ENCODE measurements around the gene NCF4. TPM values are rescaled to one million over a fixed set of nuclear protein-coding genes. Genes with fewer than 3 reads are reported as not detected.

Gene NCF4
- total and polyA plus RNA-seq, 11 donors: 1.9 to 33.3 (median 4.5) TPM

GRCh38 chr22:36846271-36846670, 14.5 kb upstream of the NCF4 start:
- no peak for TF ChIP-seq CTCF (IDR thresholded peaks at IDR 0.05)
- no peak for TF ChIP-seq POLR2A (IDR thresholded peaks at IDR 0.05)
- DNase-seq: no peak
- peaks cover 0 to 51% (median 11%) of the 10 kb centered on the region in 9 donors for H3K27me3 ChIP-seq

GRCh38 chr22:36846949-36847348, 13.9 kb upstream of the NCF4 start:
- DNase-seq (no peak), ATAC-seq (no peak)
- intact Hi-C loops (cut with DNase I): no loop called here
- 32 to 49% (median 41%) methylated on average over 6 of the region's 6 CpGs for WGBS, 4 donors
- no peak for TF ChIP-seq CTCF (IDR thresholded peaks at IDR 0.05)
- TF ChIP-seq POLR2A (IDR thresholded peaks at IDR 0.05): no peak
- H3K4me1 ChIP-seq: no peaks in the 10 kb centered on the region
- H3K36me3 ChIP-seq: no peaks in the 10 kb centered on the region
- H3K9me3 ChIP-seq: no peaks in the 10 kb centered on the region
- no peak overlapping the region for H3K4me3 ChIP-seq
- no peak overlapping the region for H3K27ac ChIP-seq
- H3K27me3 ChIP-seq: peaks cover 0 to 51% (median 11%) of the 10 kb centered on the region in 9 donors

More at GRCh38 chr22:36846271-36846670, 14.5 kb upstream of the NCF4 start:
- no peaks in the 10 kb centered on the region for H3K4me1 ChIP-seq
- H3K27ac ChIP-seq: no peak overlapping the region
- no peak overlapping the region for H3K4me3 ChIP-seq
- H3K36me3 ChIP-seq: no peaks in the 10 kb centered on the region
- ATAC-seq: no peak
- intact Hi-C loops (cut with DNase I): no loop called here
- WGBS, 4 donors: 58 to 62% (median 58%) methylated on average over 5 of the region's 5 CpGs
- H3K9me3 ChIP-seq: no peaks in the 10 kb centered on the region

- WGBS, 4 donors: 76 to 84% (median 80%) methylated on average over 14 of the region's 14 CpGs
- H3K27ac ChIP-seq: no peak overlapping the region
- intact Hi-C loops (cut with DNase I): loop anchor here in 1 of 10 donors (5.0 kb wide), 1 partner anchor 68 kb away; no protein-coding TSS in a partner anchor
- H3K36me3 ChIP-seq: no peaks in the 10 kb centered on the region
- ATAC-seq: no peak
- H3K27me3 ChIP-seq: peaks cover 0 to 37% (median 11%) of the 10 kb centered on the region in 9 donors
- TF ChIP-seq POLR2A (IDR thresholded peaks at IDR 0.05): no peak
- TF ChIP-seq CTCF (IDR thresholded peaks at IDR 0.05): no peak
- H3K4me3 ChIP-seq: no peak overlapping the region
- no peak for DNase-seq
- H3K4me1 ChIP-seq: peaks cover 0 to 10% (median 0%) of the 10 kb centered on the region in 12 donors
- H3K9me3 ChIP-seq: no peaks in the 10 kb centered on the region
Measured at GRCh38 chr22:36850056-36850455, 10.8 kb upstream of the NCF4 start.

GRCh38 chr22:36850682-36851081, 10.1 kb upstream of the NCF4 start:
- no peaks in the 10 kb centered on the region for H3K9me3 ChIP-seq
- intact Hi-C loops (cut with DNase I): loop anchor here in 1 of 10 donors (5.0 kb wide), 1 partner anchor 68 kb away; no protein-coding TSS in a partner anchor
- ATAC-seq (no peak), DNase-seq (no peak)
- H3K27me3 ChIP-seq: peaks cover 0 to 31% (median 11%) of the 10 kb centered on the region in 9 donors
- H3K4me1 ChIP-seq: peaks cover 0 to 11% (median under 1%) of the 10 kb centered on the region in 12 donors
- WGBS, 4 donors: 77 to 87% (median 86%) methylated on average over 8 to 10 of the region's 10 CpGs
- H3K27ac ChIP-seq: no peak overlapping the region
- no peak overlapping the region for H3K4me3 ChIP-seq
- no peaks in the 10 kb centered on the region for H3K36me3 ChIP-seq
- TF ChIP-seq CTCF (IDR thresholded peaks at IDR 0.05) (no peak), POLR2A (IDR thresholded peaks at IDR 0.05) (no peak)
